ENCODE results near the gene FAM168A.

The FAM168A gene

DNA sequence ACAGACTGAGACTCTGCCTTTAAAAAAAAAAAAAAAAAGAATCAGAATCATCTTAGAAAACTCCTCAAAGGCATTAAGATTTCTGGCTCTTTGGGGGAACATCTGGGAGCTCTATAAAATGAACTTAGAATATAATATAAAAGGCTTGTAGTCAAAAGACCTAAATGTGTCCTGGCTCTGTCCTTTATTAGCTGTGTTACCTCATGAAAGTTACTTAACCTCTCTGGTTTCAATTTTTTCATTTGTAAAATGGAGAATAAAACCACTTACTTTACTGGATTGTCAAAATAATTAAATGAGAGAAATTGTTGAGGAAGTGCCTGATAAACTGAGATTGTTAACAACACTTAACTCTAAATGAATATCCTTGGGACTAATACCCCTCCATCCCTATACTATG, 81.8 kb downstream of the FAM168A start:
- Histone ChIP-seq H3K4me3 (replicated peaks; ENCODE audit: insufficient read depth, low read length) (no peak overlapping the region), H3K27me3 (ENCODE audit: insufficient read depth, poor library complexity, severe bottlenecking) (no peaks in the 10 kb centered on the region), H3K27ac (replicated peaks) (no peak overlapping the region)
- no peak for TF ChIP-seq GABPA (IDR thresholded peaks at IDR 0.05; ENCODE audit: low read depth)
- no peak for TF ChIP-seq SPI1 (IDR thresholded peaks at IDR 0.05; ENCODE audit: borderline replicate concordance, low read depth)
- no peak for TF ChIP-seq POLR2AphosphoS5 (IDR thresholded peaks at IDR 0.05; ENCODE audit: low read depth)
- TF ChIP-seq, protein P1, sequence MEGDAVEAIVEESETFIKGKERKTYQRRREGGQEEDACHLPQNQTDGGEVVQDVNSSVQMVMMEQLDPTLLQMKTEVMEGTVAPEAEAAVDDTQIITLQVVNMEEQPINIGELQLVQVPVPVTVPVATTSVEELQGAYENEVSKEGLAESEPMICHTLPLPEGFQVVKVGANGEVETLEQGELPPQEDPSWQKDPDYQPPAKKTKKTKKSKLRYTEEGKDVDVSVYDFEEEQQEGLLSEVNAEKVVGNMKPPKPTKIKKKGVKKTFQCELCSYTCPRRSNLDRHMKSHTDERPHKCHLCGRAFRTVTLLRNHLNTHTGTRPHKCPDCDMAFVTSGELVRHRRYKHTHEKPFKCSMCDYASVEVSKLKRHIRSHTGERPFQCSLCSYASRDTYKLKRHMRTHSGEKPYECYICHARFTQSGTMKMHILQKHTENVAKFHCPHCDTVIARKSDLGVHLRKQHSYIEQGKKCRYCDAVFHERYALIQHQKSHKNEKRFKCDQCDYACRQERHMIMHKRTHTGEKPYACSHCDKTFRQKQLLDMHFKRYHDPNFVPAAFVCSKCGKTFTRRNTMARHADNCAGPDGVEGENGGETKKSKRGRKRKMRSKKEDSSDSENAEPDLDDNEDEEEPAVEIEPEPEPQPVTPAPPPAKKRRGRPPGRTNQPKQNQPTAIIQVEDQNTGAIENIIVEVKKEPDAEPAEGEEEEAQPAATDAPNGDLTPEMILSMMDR (IDR thresholded peaks at IDR 0.05; ENCODE audit: insufficient read depth, low read length) = no peak
- TF ChIP-seq, protein P2, sequence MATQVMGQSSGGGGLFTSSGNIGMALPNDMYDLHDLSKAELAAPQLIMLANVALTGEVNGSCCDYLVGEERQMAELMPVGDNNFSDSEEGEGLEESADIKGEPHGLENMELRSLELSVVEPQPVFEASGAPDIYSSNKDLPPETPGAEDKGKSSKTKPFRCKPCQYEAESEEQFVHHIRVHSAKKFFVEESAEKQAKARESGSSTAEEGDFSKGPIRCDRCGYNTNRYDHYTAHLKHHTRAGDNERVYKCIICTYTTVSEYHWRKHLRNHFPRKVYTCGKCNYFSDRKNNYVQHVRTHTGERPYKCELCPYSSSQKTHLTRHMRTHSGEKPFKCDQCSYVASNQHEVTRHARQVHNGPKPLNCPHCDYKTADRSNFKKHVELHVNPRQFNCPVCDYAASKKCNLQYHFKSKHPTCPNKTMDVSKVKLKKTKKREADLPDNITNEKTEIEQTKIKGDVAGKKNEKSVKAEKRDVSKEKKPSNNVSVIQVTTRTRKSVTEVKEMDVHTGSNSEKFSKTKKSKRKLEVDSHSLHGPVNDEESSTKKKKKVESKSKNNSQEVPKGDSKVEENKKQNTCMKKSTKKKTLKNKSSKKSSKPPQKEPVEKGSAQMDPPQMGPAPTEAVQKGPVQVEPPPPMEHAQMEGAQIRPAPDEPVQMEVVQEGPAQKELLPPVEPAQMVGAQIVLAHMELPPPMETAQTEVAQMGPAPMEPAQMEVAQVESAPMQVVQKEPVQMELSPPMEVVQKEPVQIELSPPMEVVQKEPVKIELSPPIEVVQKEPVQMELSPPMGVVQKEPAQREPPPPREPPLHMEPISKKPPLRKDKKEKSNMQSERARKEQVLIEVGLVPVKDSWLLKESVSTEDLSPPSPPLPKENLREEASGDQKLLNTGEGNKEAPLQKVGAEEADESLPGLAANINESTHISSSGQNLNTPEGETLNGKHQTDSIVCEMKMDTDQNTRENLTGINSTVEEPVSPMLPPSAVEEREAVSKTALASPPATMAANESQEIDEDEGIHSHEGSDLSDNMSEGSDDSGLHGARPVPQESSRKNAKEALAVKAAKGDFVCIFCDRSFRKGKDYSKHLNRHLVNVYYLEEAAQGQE (IDR thresholded peaks at IDR 0.05; ENCODE audit: insufficient replicate concordance, low read depth) = no peak
- no peak for DNase-seq (ENCODE audit: low read depth in 1 of 2, low spot score in 1 of 2)

DNA sequence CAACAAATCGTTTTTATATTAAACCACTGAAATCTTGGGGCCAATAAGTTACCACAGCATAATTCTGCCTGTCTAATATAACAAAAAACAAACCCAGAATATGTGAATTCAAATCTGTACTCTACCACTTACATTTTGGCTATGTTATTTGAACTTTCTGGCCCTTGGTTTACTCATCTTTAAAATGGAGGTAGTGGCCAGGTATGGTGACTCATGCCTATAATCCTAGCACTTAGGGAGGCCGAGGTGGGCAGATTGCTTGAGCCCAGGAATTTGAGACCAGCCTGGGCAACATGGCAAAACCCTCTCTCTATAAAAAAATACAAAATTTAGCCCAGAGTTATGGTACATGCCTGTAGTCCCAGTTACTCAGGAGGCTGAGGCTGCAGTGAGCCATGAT, 84.2 kb downstream of the FAM168A start:
- DNase-seq (ENCODE audit: low read depth in 1 of 2, low spot score in 1 of 2) = no peak
- Histone ChIP-seq H3K4me3 (replicated peaks; ENCODE audit: insufficient read depth, low read length) (no peak overlapping the region), H3K27ac (replicated peaks) (no peak overlapping the region), H3K27me3 (ENCODE audit: insufficient read depth, poor library complexity, severe bottlenecking) (no peaks in the 10 kb centered on the region)
- no peak for TF ChIP-seq SPI1 (IDR thresholded peaks at IDR 0.05; ENCODE audit: borderline replicate concordance, low read depth)
- TF ChIP-seq POLR2AphosphoS5 (IDR thresholded peaks at IDR 0.05; ENCODE audit: low read depth) = no peak

DNA sequence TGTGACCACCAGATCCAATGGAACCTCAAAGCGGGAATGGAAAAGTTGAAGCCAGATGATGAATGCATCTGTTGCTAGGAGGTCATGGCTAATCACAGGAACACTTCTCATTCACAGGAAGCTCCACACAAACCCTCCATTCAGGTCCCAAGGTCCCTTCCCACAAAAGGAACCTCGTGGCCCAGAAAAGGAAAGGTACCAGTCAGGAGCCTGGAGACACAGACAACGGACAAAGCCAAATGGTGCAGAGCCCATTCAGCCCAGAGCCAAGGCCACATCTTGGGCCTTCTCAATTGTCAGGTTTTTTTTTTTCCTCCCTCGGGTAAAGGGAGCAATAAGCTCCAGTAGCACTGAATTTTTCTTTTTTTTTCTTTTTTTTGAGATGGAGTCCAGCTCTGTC, 87.0 kb downstream of the FAM168A start:
- Histone ChIP-seq H3K27me3 (ENCODE audit: insufficient read depth, poor library complexity, severe bottlenecking) (no peaks in the 10 kb centered on the region), H3K27ac (replicated peaks) (no peak overlapping the region), H3K4me3 (replicated peaks; ENCODE audit: insufficient read depth, low read length) (no peak overlapping the region)
- no peak for DNase-seq (ENCODE audit: low read depth in 1 of 2, low spot score in 1 of 2)
- no peak for TF ChIP-seq POLR2AphosphoS5 (IDR thresholded peaks at IDR 0.05; ENCODE audit: low read depth)
- no peak for TF ChIP-seq GABPA (IDR thresholded peaks at IDR 0.05; ENCODE audit: low read depth)
- no peak for TF ChIP-seq SPI1 (IDR thresholded peaks at IDR 0.05; ENCODE audit: borderline replicate concordance, low read depth)
- TF ChIP-seq, protein P1 (IDR thresholded peaks at IDR 0.05; ENCODE audit: insufficient read depth, low read length) = no peak
- TF ChIP-seq, protein P2 (IDR thresholded peaks at IDR 0.05; ENCODE audit: insufficient replicate concordance, low read depth) = no peak

DNA sequence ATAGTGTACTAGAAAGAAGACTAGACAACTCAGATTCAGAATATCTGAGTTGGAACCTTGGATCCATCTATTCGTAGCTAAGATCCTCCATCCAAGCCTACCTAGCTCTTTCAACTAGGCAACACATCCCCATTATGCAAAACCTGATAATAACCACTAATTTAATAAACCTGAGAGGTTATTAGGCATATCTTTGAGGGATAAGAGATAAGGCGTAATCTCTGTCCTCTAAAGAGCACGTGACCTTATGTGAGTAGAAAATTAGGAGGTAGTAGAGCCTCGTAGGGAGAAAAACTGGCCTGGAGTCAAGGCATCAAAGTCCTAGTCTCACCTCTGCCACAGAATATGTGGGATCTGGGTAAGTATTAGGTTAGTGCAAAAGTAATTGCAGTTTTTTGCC, 87.8 kb downstream of the FAM168A start:
- H3K27me3 ChIP-seq (ENCODE audit: insufficient read depth, poor library complexity, severe bottlenecking) = no peaks in the 10 kb centered on the region
- H3K4me3 ChIP-seq (replicated peaks; ENCODE audit: insufficient read depth, low read length) = no peak overlapping the region
- no peak for DNase-seq (ENCODE audit: low read depth in 1 of 2, low spot score in 1 of 2)
- TF ChIP-seq POLR2AphosphoS5 (IDR thresholded peaks at IDR 0.05; ENCODE audit: low read depth) (no peak), SPI1 (IDR thresholded peaks at IDR 0.05; ENCODE audit: borderline replicate concordance, low read depth) (no peak), GABPA (IDR thresholded peaks at IDR 0.05; ENCODE audit: low read depth) (no peak)
- TF ChIP-seq, protein P1 (IDR thresholded peaks at IDR 0.05; ENCODE audit: insufficient read depth, low read length) = no peak
- TF ChIP-seq, protein P2 (IDR thresholded peaks at IDR 0.05; ENCODE audit: insufficient replicate concordance, low read depth) = no peak
- H3K27ac ChIP-seq (replicated peaks) = no peak overlapping the region

Data from HL-60 (cell line).